ENCODE measurements around the gene PARVB.

DNA sequence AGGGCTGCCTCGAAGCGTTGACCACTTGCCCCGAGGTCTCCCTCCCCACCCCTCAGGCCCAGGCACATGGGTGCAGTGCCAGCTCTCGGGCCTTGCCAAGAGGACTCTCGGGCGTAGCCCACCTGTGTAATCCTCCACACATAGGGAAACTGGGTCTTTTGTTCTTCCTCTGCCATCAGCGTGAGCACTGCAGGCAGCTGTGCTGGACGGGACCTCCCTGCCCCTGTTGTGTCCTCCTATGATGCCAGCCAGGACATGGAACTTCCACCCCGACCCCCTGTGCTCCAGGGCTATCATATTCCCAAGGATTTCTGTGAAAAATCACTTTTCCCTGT, 66.4 kb downstream of the PARVB start:
- TF ChIP-seq, protein P1, sequence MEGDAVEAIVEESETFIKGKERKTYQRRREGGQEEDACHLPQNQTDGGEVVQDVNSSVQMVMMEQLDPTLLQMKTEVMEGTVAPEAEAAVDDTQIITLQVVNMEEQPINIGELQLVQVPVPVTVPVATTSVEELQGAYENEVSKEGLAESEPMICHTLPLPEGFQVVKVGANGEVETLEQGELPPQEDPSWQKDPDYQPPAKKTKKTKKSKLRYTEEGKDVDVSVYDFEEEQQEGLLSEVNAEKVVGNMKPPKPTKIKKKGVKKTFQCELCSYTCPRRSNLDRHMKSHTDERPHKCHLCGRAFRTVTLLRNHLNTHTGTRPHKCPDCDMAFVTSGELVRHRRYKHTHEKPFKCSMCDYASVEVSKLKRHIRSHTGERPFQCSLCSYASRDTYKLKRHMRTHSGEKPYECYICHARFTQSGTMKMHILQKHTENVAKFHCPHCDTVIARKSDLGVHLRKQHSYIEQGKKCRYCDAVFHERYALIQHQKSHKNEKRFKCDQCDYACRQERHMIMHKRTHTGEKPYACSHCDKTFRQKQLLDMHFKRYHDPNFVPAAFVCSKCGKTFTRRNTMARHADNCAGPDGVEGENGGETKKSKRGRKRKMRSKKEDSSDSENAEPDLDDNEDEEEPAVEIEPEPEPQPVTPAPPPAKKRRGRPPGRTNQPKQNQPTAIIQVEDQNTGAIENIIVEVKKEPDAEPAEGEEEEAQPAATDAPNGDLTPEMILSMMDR (IDR thresholded peaks at IDR 0.05 in 2 of 3, conservative IDR thresholded peaks at IDR 0.05 in 1 of 3; ENCODE audit: insufficient read depth in 2 of 3, low read depth in 1 of 3, low read length in 3 of 3): no peak
- TF ChIP-seq EWSR1 (IDR thresholded peaks at IDR 0.05; ENCODE audit: borderline replicate concordance, low read depth, partially characterized antibody) (no peak), TARDBP (IDR thresholded peaks at IDR 0.05) (no peak), EP300 (IDR thresholded peaks at IDR 0.05; ENCODE audit: low read length) (no peak), ZNF75A (CRISPR knock-in tag; IDR thresholded peaks at IDR 0.05) (no peak), CREB1 (IDR thresholded peaks at IDR 0.05) (no peak), CREB1 (CRISPR knock-in tag; IDR thresholded peaks at IDR 0.05) (no peak), ADNP (tag; IDR thresholded peaks at IDR 0.05) (no peak), PCBP1 (IDR thresholded peaks at IDR 0.05; ENCODE audit: low read depth, low read length, poor library complexity, severe bottlenecking) (no peak), BRCA1 (IDR thresholded peaks at IDR 0.05) (no peak), BRCA1 (CRISPR knock-in tag; IDR thresholded peaks at IDR 0.05) (no peak), SP1 (CRISPR knock-in tag; IDR thresholded peaks at IDR 0.05) (no peak), TRIM24 (IDR thresholded peaks at IDR 0.05) (no peak)
- TF ChIP-seq, protein P2, sequence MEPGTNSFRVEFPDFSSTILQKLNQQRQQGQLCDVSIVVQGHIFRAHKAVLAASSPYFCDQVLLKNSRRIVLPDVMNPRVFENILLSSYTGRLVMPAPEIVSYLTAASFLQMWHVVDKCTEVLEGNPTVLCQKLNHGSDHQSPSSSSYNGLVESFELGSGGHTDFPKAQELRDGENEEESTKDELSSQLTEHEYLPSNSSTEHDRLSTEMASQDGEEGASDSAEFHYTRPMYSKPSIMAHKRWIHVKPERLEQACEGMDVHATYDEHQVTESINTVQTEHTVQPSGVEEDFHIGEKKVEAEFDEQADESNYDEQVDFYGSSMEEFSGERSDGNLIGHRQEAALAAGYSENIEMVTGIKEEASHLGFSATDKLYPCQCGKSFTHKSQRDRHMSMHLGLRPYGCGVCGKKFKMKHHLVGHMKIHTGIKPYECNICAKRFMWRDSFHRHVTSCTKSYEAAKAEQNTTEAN (CRISPR knock-in tag; IDR thresholded peaks at IDR 0.05): no peak
- TF ChIP-seq, protein P3, sequence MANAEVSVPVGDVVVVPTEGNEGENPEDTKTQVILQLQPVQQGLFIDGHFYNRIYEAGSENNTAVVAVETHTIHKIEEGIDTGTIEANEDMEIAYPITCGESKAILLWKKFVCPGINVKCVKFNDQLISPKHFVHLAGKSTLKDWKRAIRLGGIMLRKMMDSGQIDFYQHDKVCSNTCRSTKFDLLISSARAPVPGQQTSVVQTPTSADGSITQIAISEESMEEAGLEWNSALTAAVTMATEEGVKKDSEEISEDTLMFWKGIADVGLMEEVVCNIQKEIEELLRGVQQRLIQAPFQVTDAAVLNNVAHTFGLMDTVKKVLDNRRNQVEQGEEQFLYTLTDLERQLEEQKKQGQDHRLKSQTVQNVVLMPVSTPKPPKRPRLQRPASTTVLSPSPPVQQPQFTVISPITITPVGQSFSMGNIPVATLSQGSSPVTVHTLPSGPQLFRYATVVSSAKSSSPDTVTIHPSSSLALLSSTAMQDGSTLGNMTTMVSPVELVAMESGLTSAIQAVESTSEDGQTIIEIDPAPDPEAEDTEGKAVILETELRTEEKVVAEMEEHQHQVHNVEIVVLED (CRISPR knock-in tag; IDR thresholded peaks at IDR 0.05): no peak
